Measurements from ENCODE around the gene RIMKLB.
A peak's percentile ranks its signal among the peaks of the same experiment; 100 is the strongest.
"Not testable (repeated sequence)": the region's sequence is repeated elsewhere in the genome, so short reads cannot be mapped to it uniquely, and the experiment has no call there.

Gene RIMKLB

GRCh38 chr12:8779281-8779680, 81.5 kb downstream of the RIMKLB start:
- H3K4me3 ChIP-seq (ENCODE audit: low read length) = no peak overlapping the region
- TF ChIP-seq ZNF274 (IDR thresholded peaks at IDR 0.05; ENCODE audit: low read depth, low read length) = no peak

- TF ChIP-seq ZNF274 (IDR thresholded peaks at IDR 0.05; ENCODE audit: low read depth, low read length) = no peak
- no peak overlapping the region for H3K4me3 ChIP-seq (ENCODE audit: low read length)
Measured at GRCh38 chr12:8779862-8780261, 82.1 kb downstream of the RIMKLB start.

- TF ChIP-seq ZNF274 (IDR thresholded peaks at IDR 0.05; ENCODE audit: low read depth, low read length) = no peak
- no peak overlapping the region for H3K4me3 ChIP-seq (ENCODE audit: low read length)
Measured at GRCh38 chr12:8780389-8780788, 82.6 kb downstream of the RIMKLB start.

- TF ChIP-seq ZNF274 (IDR thresholded peaks at IDR 0.05; ENCODE audit: low read depth, low read length) = no peak
- no peak overlapping the region for H3K4me3 ChIP-seq (ENCODE audit: low read length)
Measured at GRCh38 chr12:8781381-8782127, 83.8 kb downstream of the RIMKLB start.

GRCh38 chr12:8784290-8784888, 86.6 kb downstream of the RIMKLB start:
- H3K4me3 ChIP-seq (ENCODE audit: low read length) = no peak overlapping the region
- no peak for TF ChIP-seq ZNF274 (IDR thresholded peaks at IDR 0.05; ENCODE audit: low read depth, low read length)

GRCh38 chr12:8785499-8785898, 87.7 kb downstream of the RIMKLB start:
- TF ChIP-seq ZNF274 (IDR thresholded peaks at IDR 0.05; ENCODE audit: low read depth, low read length) = no peak
- no peak overlapping the region for H3K4me3 ChIP-seq (ENCODE audit: low read length)

GRCh38 chr12:8787206-8787605, 89.4 kb downstream of the RIMKLB start:
- not testable (repeated sequence) for H3K4me3 ChIP-seq (ENCODE audit: low read length)

GRCh38 chr12:8788706-8789105, 90.9 kb downstream of the RIMKLB start:
- H3K4me3 ChIP-seq (ENCODE audit: low read length) = peak overlapping the region; percentile 58; the same call in 1 of the 2 replicates

GRCh38 chr12:8789341-8790013, 91.7 kb downstream of the RIMKLB start:
- H3K4me3 ChIP-seq (ENCODE audit: low read length) = not testable (repeated sequence)

- H3K4me3 ChIP-seq (ENCODE audit: low read length) = not testable (repeated sequence)
Measured at GRCh38 chr12:8793226-8793625, 95.4 kb downstream of the RIMKLB start.

- not testable (repeated sequence) for H3K4me3 ChIP-seq (ENCODE audit: low read length)
Measured at GRCh38 chr12:8794611-8795010, 96.8 kb downstream of the RIMKLB start.

- TF ChIP-seq ZNF274 (IDR thresholded peaks at IDR 0.05; ENCODE audit: low read depth, low read length) = no peak
Measured at GRCh38 chr12:8796831-8797626, 99.2 kb downstream of the RIMKLB start.

GRCh38 chr12:8801213-8801612, 103.4 kb downstream of the RIMKLB start:
- not testable (repeated sequence) for H3K4me3 ChIP-seq (ENCODE audit: low read length)

More at GRCh38 chr12:8796831-8797626, 99.2 kb downstream of the RIMKLB start:
- no peak overlapping the region for H3K4me3 ChIP-seq (ENCODE audit: low read length)

GRCh38 chr12:8804833-8805232, 107.0 kb downstream of the RIMKLB start:
- not testable (repeated sequence) for H3K4me3 ChIP-seq (ENCODE audit: low read length)

GRCh38 chr12:8805487-8805886, 107.7 kb downstream of the RIMKLB start:
- H3K4me3 ChIP-seq (ENCODE audit: low read length) = not testable (repeated sequence)

GRCh38 chr12:8807084-8807483, 109.3 kb downstream of the RIMKLB start:
- not testable (repeated sequence) for H3K4me3 ChIP-seq (ENCODE audit: low read length)

- not testable (repeated sequence) for H3K4me3 ChIP-seq (ENCODE audit: low read length)
Measured at GRCh38 chr12:8810112-8810511, 112.3 kb downstream of the RIMKLB start.

Measured in GM08714 (cell line).